ENCODE measurements around the gene MEGF9. TPM values are rescaled to one million over a fixed set of nuclear protein-coding genes. Genes with fewer than 3 reads are reported as not detected.
A peak's percentile ranks its signal among the peaks of the same experiment; 100 is the strongest.

Gene MEGF9
- total RNA-seq, 4 donors from 2014 or later: 65.2 to 194 (median 138) TPM

- TF ChIP-seq, protein P1, sequence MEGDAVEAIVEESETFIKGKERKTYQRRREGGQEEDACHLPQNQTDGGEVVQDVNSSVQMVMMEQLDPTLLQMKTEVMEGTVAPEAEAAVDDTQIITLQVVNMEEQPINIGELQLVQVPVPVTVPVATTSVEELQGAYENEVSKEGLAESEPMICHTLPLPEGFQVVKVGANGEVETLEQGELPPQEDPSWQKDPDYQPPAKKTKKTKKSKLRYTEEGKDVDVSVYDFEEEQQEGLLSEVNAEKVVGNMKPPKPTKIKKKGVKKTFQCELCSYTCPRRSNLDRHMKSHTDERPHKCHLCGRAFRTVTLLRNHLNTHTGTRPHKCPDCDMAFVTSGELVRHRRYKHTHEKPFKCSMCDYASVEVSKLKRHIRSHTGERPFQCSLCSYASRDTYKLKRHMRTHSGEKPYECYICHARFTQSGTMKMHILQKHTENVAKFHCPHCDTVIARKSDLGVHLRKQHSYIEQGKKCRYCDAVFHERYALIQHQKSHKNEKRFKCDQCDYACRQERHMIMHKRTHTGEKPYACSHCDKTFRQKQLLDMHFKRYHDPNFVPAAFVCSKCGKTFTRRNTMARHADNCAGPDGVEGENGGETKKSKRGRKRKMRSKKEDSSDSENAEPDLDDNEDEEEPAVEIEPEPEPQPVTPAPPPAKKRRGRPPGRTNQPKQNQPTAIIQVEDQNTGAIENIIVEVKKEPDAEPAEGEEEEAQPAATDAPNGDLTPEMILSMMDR (IDR thresholded peaks at IDR 0.05): no peak
- TF ChIP-seq POLR2A (IDR thresholded peaks at IDR 0.05): no peak
- H3K27me3 ChIP-seq: no peaks in the 10 kb centered on the region
- intact Hi-C loops (cut with DNase I): no loop called here
- peaks cover 7 to 13% of the 10 kb centered on the region in 2 donors for H3K4me1 ChIP-seq
- DNase-seq: no peak
- H3K9me3 ChIP-seq: no peaks in the 10 kb centered on the region
- H3K4me3 ChIP-seq (replicated peaks in 1 of 3): no peak overlapping the region
- WGBS, 2 donors: 59 to 70% methylated on average over 3 of the region's 3 CpGs
- no peak overlapping the region for H3K27ac ChIP-seq
- H3K36me3 ChIP-seq: no peaks in the 10 kb centered on the region
Measured at GRCh38 chr9:120718316-120718715, 4.0 kb upstream of the MEGF9 start.

DNA sequence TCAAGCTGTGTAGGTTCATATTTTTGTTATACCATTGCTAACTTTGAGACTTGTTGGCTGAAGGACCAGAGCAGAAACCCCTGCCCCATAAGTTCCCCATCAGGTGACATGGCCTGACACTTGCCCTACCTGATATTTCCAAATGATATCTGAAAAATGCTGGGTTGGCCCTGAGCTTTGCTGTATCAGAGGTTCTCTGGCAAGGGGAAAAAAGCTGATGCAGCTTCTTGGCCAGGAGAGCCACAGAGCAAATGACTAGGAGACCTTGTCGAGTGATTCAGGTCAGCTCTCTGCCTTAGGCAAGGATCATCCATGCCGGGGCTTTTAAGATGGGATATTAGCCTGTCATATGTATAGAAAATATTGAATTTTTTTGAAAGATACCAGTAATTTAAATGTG is 2.9 kb upstream of the MEGF9 start:
- Histone ChIP-seq H3K9me3 (no peaks in the 10 kb centered on the region), H3K36me3 (no peaks in the 10 kb centered on the region), H3K27me3 (no peaks in the 10 kb centered on the region), H3K4me3 (replicated peaks in 1 of 3) (no peak overlapping the region), H3K4me1 (peaks cover 7 to 9% of the 10 kb centered on the region in 2 donors), H3K27ac (no peak overlapping the region)
- DNase-seq: no peak
- no peak for TF ChIP-seq POLR2A (IDR thresholded peaks at IDR 0.05)
- TF ChIP-seq, protein P1 (IDR thresholded peaks at IDR 0.05): no peak
- intact Hi-C loops (cut with DNase I): no loop called here
- WGBS, 2 donors: 81 to 94% methylated on average over 2 of the region's 2 CpGs

DNA sequence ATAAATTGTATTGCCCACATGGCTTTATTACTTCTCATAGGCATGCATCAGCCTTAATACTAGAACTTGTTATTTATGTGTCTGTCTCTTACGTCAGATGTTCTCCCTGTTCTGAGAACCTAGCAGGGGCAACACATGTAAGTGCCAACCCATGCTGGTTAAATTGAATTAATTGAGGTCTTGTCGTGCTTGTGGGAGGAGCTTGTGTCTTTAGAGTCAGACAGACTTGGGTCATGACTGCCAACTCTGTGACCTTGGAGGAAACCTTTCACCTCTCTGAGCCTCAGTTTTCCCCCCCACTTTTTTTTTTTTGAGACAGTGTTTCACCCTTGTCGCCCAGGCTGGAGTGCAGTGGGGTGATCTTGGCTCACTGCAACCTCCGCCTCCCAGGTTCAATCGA is 2.2 kb upstream of the MEGF9 start:
- peaks cover 9 to 14% of the 10 kb centered on the region in 2 donors for H3K4me1 ChIP-seq
- no peaks in the 10 kb centered on the region for H3K36me3 ChIP-seq
- no peak overlapping the region for H3K27ac ChIP-seq
- intact Hi-C loops (cut with DNase I): no loop called here
- 88 to 92% methylated on average over 5 of the region's 5 CpGs for WGBS, 2 donors
- no peaks in the 10 kb centered on the region for H3K27me3 ChIP-seq
- TF ChIP-seq, protein P1 (IDR thresholded peaks at IDR 0.05): no peak
- no peak for TF ChIP-seq POLR2A (IDR thresholded peaks at IDR 0.05)
- DNase-seq: no peak
- no peaks in the 10 kb centered on the region for H3K9me3 ChIP-seq
- H3K4me3 ChIP-seq (replicated peaks in 1 of 3): no peak overlapping the region

DNA sequence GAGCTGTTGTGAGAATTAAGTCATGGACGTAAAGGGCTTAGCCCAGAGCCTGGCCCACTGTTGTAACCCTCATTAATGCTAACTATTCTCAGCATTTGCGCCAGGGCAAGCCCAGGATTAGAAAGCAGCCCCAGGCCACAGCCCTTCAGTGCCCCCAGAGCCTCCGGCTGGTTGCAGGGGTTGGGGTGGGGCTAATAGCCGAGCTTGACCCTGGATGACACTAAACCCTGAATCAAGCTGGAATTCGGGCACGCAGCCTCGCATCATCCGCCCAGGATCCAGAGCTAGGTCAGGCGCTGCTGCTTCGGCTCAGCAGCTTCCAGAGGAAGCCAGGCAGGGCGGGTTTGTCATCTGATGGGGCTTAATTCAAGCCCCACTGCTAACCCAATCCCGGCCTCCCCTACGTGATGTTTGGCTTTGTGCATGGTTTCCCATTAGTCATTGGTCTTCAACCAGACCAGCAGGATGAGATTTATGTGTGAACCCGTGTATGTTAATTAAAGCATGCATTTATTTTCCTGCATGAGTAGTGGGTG is 1.2 kb upstream of the MEGF9 start:
- TF ChIP-seq, protein P1 (IDR thresholded peaks at IDR 0.05): no peak
- no peak for TF ChIP-seq POLR2A (IDR thresholded peaks at IDR 0.05)
- Histone ChIP-seq H3K4me1 (peaks cover 9 to 18% of the 10 kb centered on the region in 2 donors), H3K27me3 (no peaks in the 10 kb centered on the region), H3K36me3 (no peaks in the 10 kb centered on the region), H3K9me3 (no peaks in the 10 kb centered on the region), H3K27ac (peak overlapping the region in 2 of 3 donors; percentile 82 to 83), H3K4me3 (replicated peaks in 1 of 3) (peak overlapping the region in 1 of 3 donors; percentile 87)
- 58 to 87% methylated on average over 10 to 14 of the region's 14 CpGs for WGBS, 2 donors
- intact Hi-C loops (cut with DNase I): no loop called here
- DNase-seq: peak; percentile 25 to 29

DNA sequence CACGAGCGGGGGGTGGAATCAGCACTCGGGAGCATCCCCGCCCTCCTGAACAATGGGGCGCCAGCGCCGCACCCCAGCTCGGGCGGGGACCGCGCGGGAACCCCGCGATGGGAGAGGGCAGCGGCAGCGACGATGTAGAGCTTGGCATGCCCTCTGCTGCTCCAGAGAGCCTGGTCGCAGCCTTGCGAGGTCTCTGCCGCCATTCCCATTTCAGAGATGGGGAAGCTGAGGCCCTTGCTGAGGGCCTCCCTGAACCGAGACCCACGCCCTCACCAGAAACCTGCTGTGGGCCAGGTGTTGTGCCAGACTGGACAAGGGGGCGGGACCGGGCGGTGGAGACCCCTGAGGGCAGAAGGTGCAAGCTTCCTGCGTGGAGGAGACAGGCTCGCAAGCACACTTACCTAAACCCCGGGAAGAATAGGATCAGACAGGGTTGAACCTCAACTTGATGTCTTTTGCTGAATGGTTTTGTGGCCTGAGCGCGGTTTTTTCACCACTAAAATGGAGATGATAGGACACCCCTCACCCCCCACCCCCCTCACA is 647 bp upstream of the MEGF9 start:
- H3K27ac ChIP-seq: peak overlapping the region in 2 of 3 donors; percentile 82 to 83
- intact Hi-C loops (cut with DNase I): no loop called here
- H3K9me3 ChIP-seq: no peaks in the 10 kb centered on the region
- DNase-seq: peak; percentile 6 to 30
- WGBS, 2 donors: 10 to 30% methylated on average over 12 to 24 of the region's 30 CpGs
- peak overlapping the region; percentile 14 to 87 (median 81) for H3K4me3 ChIP-seq (replicated peaks in 1 of 3)
- no peaks in the 10 kb centered on the region for H3K27me3 ChIP-seq
- no peaks in the 10 kb centered on the region for H3K36me3 ChIP-seq
- TF ChIP-seq POLR2A (IDR thresholded peaks at IDR 0.05): no peak
- TF ChIP-seq, protein P1 (IDR thresholded peaks at IDR 0.05): no peak
- peaks cover 9 to 18% of the 10 kb centered on the region in 2 donors for H3K4me1 ChIP-seq

Data from thyroid gland (tissue), 4 donors.